ENCODE data around the gene DOK3. TPM values are rescaled to one million over a fixed set of nuclear protein-coding genes. Genes with fewer than 3 reads are reported as not detected.

Gene DOK3
- total RNA-seq, 1 experiment from 2014 or later: 8.0 TPM

- H2AFZ ChIP-seq (ENCODE audit: low read depth, low read length, poor library complexity, severe bottlenecking): no peak overlapping the region
- no peak overlapping the region for H3K4me3 ChIP-seq (replicated peaks in 1 of 2; ENCODE audit: low read depth in 1 of 2, low read length in 2 of 2)
- POLR2A ChIA-PET: interaction anchor here (0.9 to 2.6 kb wide), 2 partner anchors 22 to 71 kb away, joined by 3 to 8 read pairs; no protein-coding TSS in a partner anchor
- BruUV-seq (replicated peaks): no TSS peak
- H3K27me3 ChIP-seq (ENCODE audit: insufficient read depth, low read length): no peaks in the 10 kb centered on the region
- TF ChIP-seq MAX (IDR thresholded peaks at IDR 0.05): no peak
- TF ChIP-seq ATF3 (IDR thresholded peaks at IDR 0.05): no peak
- TF ChIP-seq TCF7L2 (IDR thresholded peaks at IDR 0.05; ENCODE audit: borderline replicate concordance, extremely low read depth, insufficient read depth, insufficient read length): no peak
- TF ChIP-seq EGR1 (IDR thresholded peaks at IDR 0.05; ENCODE audit: low read depth): no peak
- TF ChIP-seq EZH2 (IDR thresholded peaks at IDR 0.05): no peak
- no peak for TF ChIP-seq FOSL1 (IDR thresholded peaks at IDR 0.05; ENCODE audit: low read depth)
- TF ChIP-seq SRF (IDR thresholded peaks at IDR 0.05; ENCODE audit: low read depth): no peak
- TF ChIP-seq POLR2A (IDR thresholded peaks at IDR 0.05; ENCODE audit: borderline replicate concordance, extremely low read depth, insufficient read depth, insufficient read length): no peak
- TF ChIP-seq, protein P1, sequence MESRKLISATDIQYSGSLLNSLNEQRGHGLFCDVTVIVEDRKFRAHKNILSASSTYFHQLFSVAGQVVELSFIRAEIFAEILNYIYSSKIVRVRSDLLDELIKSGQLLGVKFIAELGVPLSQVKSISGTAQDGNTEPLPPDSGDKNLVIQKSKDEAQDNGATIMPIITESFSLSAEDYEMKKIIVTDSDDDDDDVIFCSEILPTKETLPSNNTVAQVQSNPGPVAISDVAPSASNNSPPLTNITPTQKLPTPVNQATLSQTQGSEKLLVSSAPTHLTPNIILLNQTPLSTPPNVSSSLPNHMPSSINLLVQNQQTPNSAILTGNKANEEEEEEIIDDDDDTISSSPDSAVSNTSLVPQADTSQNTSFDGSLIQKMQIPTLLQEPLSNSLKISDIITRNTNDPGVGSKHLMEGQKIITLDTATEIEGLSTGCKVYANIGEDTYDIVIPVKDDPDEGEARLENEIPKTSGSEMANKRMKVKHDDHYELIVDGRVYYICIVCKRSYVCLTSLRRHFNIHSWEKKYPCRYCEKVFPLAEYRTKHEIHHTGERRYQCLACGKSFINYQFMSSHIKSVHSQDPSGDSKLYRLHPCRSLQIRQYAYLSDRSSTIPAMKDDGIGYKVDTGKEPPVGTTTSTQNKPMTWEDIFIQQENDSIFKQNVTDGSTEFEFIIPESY (IDR thresholded peaks at IDR 0.05; ENCODE audit: extremely low read depth, insufficient replicate concordance, low read length): no peak
- TF ChIP-seq ZNF274 (IDR thresholded peaks at IDR 0.05; ENCODE audit: low read depth, low read length): no peak
- TF ChIP-seq YY1 (IDR thresholded peaks at IDR 0.05; ENCODE audit: extremely low read depth, insufficient replicate concordance, low read depth, low read length): no peak
- no peak for TF ChIP-seq CBX3 (IDR thresholded peaks at IDR 0.05; ENCODE audit: low read depth)
- TF ChIP-seq JUND (IDR thresholded peaks at IDR 0.05): no peak
- no peak for TF ChIP-seq REST (IDR thresholded peaks at IDR 0.05; ENCODE audit: low read depth)
- no peak for TF ChIP-seq CEBPB (IDR thresholded peaks at IDR 0.05; ENCODE audit: low read depth)
- DNase-seq (ENCODE audit: low read depth, low spot score): no peak
- no peaks in the 10 kb centered on the region for H3K9me3 ChIP-seq (ENCODE audit: control insufficient read depth in 1 of 2, insufficient read depth in 1 of 2, low read depth in 1 of 2, low read length in 2 of 2)
- peak overlapping the region; percentile 37 for H3K27ac ChIP-seq (ENCODE audit: low read depth, low read length)
- H3K36me3 ChIP-seq (ENCODE audit: control insufficient read depth in 1 of 2, insufficient read depth in 2 of 2, low read length in 2 of 2): peaks cover 0 to under 1% of the 10 kb centered on the region in 2 experiments; a peak in 1 of 4 replicates
- H4K20me1 ChIP-seq (ENCODE audit: insufficient read depth): no peaks in the 10 kb centered on the region
- H3K4me2 ChIP-seq (ENCODE audit: low read length): peak overlapping the region; percentile 97
- RAD21 ChIA-PET (ENCODE audit: low non-redundant PET in 1 of 2, low total read pairs in 2 of 2, uncharacterized antibody in 2 of 2, unreplicated experiment in 2 of 2): no interaction called here
- H3K9me2 ChIP-seq (ENCODE audit: insufficient read depth): no peaks in the 10 kb centered on the region
- CTCF ChIA-PET: interaction anchor here (0.7 to 1.4 kb wide), 3 partner anchors 16 to 164 kb away, joined by 3 to 4 read pairs (median 3); no protein-coding TSS in a partner anchor
- peaks cover 8 to 55% of the 10 kb centered on the region in 2 experiments; a peak in 3 of 4 replicates for H3K4me1 ChIP-seq (ENCODE audit: control insufficient read depth in 1 of 2, insufficient read depth in 2 of 2, low read length in 2 of 2)
- no peak; the same call in 1 of the 2 replicates for ATAC-seq
- no peak overlapping the region for H3K9ac ChIP-seq (ENCODE audit: low read length)
- intact Hi-C loops (cut with micrococcal nuclease): no loop called here
- H3K79me2 ChIP-seq (ENCODE audit: insufficient read depth, low read length): peaks cover 37% of the 10 kb centered on the region
These were observed 35.6 kb downstream of the DOK3 start for GRCh38 chr5:177474002-177474476.
